Stimulated activated naive CD8-positive, alpha-beta T cell treated with anti-CD3 and anti-CD28 coated beads, Interleukin-15, amount 100 ng/mL, for 72 hours (primary cell): Measurements from ENCODE around the gene NHEJ1.
A peak's percentile ranks its signal among the peaks of the same experiment; 100 is the strongest.

Source experiments
- ATAC-seq: fragments of 150-1000 bp; cut with Tn5 transposase; 2 replicates; pipeline ENCODE4 v1.10.0; 2021; ENCODE audit warnings: mild to moderate bottlenecking, moderate library complexity
- DNase-seq, 2 donors: peaks; one replicate each; pipeline ENCODE4 v3.0.0; 2021 to 2022
- H3K27ac Mint-ChIP-seq, 2 donors: one replicate each; pipeline ENCODE4 v1.8.0; 2022; ENCODE audit warnings: mild to moderate bottlenecking in 2 of 2, mixed read lengths in 2 of 2, moderate library complexity in 2 of 2
- H3K27me3 Mint-ChIP-seq: one replicate; pipeline ENCODE4 v1.8.0; 2022; ENCODE audit warnings: mixed read lengths
- H3K4me1 Mint-ChIP-seq: one replicate; pipeline ENCODE4 v1.8.0; 2022; ENCODE audit warnings: mild to moderate bottlenecking, mixed read lengths
- H3K4me3 Mint-ChIP-seq, 2 donors: one replicate each; pipeline ENCODE4 v1.8.0; 2022; ENCODE audit warnings: mild to moderate bottlenecking in 2 of 2, mixed read lengths in 2 of 2, moderate library complexity in 1 of 2
- H3K9me3 Mint-ChIP-seq, 2 donors: one replicate each; pipeline ENCODE4 v1.8.0; 2022; ENCODE audit warnings: mixed read lengths in 2 of 2

NHEJ1 gene

GRCh38 chr2:219198974-219199373 is 38.4 kb upstream of the NHEJ1 start:
- Mint-ChIP-seq H3K4me1 (peaks cover 34% of the 10 kb centered on the region), H3K4me3 (peak overlapping the region; percentile 24 to 85), H3K9me3 (no peaks in the 10 kb centered on the region), H3K27me3 (no peaks in the 10 kb centered on the region), H3K27ac (no peak overlapping the region)
- ATAC-seq (no peak), DNase-seq (no peak)

- no peak overlapping the region for H3K27ac Mint-ChIP-seq
- ATAC-seq (no peak), DNase-seq (no peak)
- H3K27me3 Mint-ChIP-seq: no peaks in the 10 kb centered on the region
- H3K9me3 Mint-ChIP-seq: no peaks in the 10 kb centered on the region
- no peak overlapping the region for H3K4me3 Mint-ChIP-seq
- H3K4me1 Mint-ChIP-seq: peaks cover 34% of the 10 kb centered on the region
Observed at GRCh38 chr2:219197388-219197787, 36.8 kb upstream of the NHEJ1 start.

GRCh38 chr2:219186754-219187456 is 26.3 kb upstream of the NHEJ1 start:
- H3K9me3 Mint-ChIP-seq: no peaks in the 10 kb centered on the region
- ATAC-seq (peak; percentile 94), DNase-seq (peak in 1 of 2 donors; percentile 54)
- peaks cover 37% of the 10 kb centered on the region for H3K4me1 Mint-ChIP-seq
- peak overlapping the region in 1 of 2 donors; percentile 41 for H3K4me3 Mint-ChIP-seq
- H3K27ac Mint-ChIP-seq: peak overlapping the region; percentile 4 to 90
- no peaks in the 10 kb centered on the region for H3K27me3 Mint-ChIP-seq

GRCh38 chr2:219184121-219184520 is 23.5 kb upstream of the NHEJ1 start:
- Mint-ChIP-seq H3K9me3 (no peaks in the 10 kb centered on the region), H3K4me3 (no peak overlapping the region), H3K4me1 (peaks cover 65% of the 10 kb centered on the region), H3K27me3 (no peaks in the 10 kb centered on the region), H3K27ac (no peak overlapping the region)
- ATAC-seq (no peak), DNase-seq (no peak)

- ATAC-seq: no peak
- no peak for DNase-seq
- Mint-ChIP-seq H3K27ac (peak overlapping the region; percentile 62 to 92), H3K27me3 (no peaks in the 10 kb centered on the region), H3K4me3 (peak overlapping the region in 1 of 2 donors; percentile 16), H3K4me1 (peaks cover 67% of the 10 kb centered on the region), H3K9me3 (no peaks in the 10 kb centered on the region)
Observed at GRCh38 chr2:219183151-219183772, 22.6 kb upstream of the NHEJ1 start.

- peak overlapping the region; percentile 11 to 16 for H3K4me3 Mint-ChIP-seq
- peak; percentile 51 for ATAC-seq
Observed at GRCh38 chr2:219182331-219183150, 21.9 kb upstream of the NHEJ1 start.

GRCh38 chr2:219181531-219181930 is 20.9 kb upstream of the NHEJ1 start:
- Mint-ChIP-seq H3K4me3 (peak overlapping the region in 1 of 2 donors; percentile 24), H3K4me1 (peaks cover 55% of the 10 kb centered on the region), H3K27me3 (no peaks in the 10 kb centered on the region), H3K27ac (peak overlapping the region; percentile 83 to 86), H3K9me3 (no peaks in the 10 kb centered on the region)
- no peak for ATAC-seq
- DNase-seq: no peak

More at GRCh38 chr2:219182331-219183150, 21.9 kb upstream of the NHEJ1 start:
- Mint-ChIP-seq H3K27me3 (no peaks in the 10 kb centered on the region), H3K9me3 (no peaks in the 10 kb centered on the region), H3K27ac (peak overlapping the region; percentile 62 to 92), H3K4me1 (peaks cover 66% of the 10 kb centered on the region)
- peak in 1 of 2 donors; percentile 43 for DNase-seq

- Mint-ChIP-seq H3K4me1 (peaks cover 50% of the 10 kb centered on the region), H3K4me3 (no peak overlapping the region)
- DNase-seq: no peak
Observed at GRCh38 chr2:219180961-219181360, 20.3 kb upstream of the NHEJ1 start.

GRCh38 chr2:219179601-219180465 is 19.2 kb upstream of the NHEJ1 start:
- Mint-ChIP-seq H3K4me3 (peak overlapping the region; percentile 73 to 87), H3K27ac (peak overlapping the region in 1 of 2 donors; percentile 7)

More at GRCh38 chr2:219180961-219181360, 20.3 kb upstream of the NHEJ1 start:
- ATAC-seq: no peak
- Mint-ChIP-seq H3K27me3 (no peaks in the 10 kb centered on the region), H3K9me3 (no peaks in the 10 kb centered on the region), H3K27ac (no peak overlapping the region)

GRCh38 chr2:219178377-219179175 is 18.0 kb upstream of the NHEJ1 start:
- H3K27ac Mint-ChIP-seq: peak overlapping the region; percentile 79 to 85
- peaks cover 68% of the 10 kb centered on the region for H3K4me1 Mint-ChIP-seq

More at GRCh38 chr2:219179601-219180465, 19.2 kb upstream of the NHEJ1 start:
- DNase-seq (no peak), ATAC-seq (no peak)
- H3K4me1 Mint-ChIP-seq: peaks cover 57% of the 10 kb centered on the region
- H3K27me3 Mint-ChIP-seq: no peaks in the 10 kb centered on the region
- no peaks in the 10 kb centered on the region for H3K9me3 Mint-ChIP-seq

GRCh38 chr2:219177552-219178376 is 17.1 kb upstream of the NHEJ1 start, which contains the start of gene RETREG2:
Gene RETREG2 (plus strand): TSS chr2:219178275. CDS start chr2:219178353, 78 bp downstream.
- DNase-seq (peak; percentile 79 to 80), ATAC-seq (peak; percentile 54)
- peak within 1 kb of the TSS; percentile 97 for H3K4me3 Mint-ChIP-seq
- no peaks in the 10 kb centered on the region for H3K27me3 Mint-ChIP-seq
- peaks cover 60% of the 10 kb centered on the region for H3K4me1 Mint-ChIP-seq
- H3K27ac Mint-ChIP-seq: peak within 1 kb of the TSS; percentile 98
- H3K9me3 Mint-ChIP-seq: no peaks in the 10 kb centered on the region

More at GRCh38 chr2:219178377-219179175, 18.0 kb upstream of the NHEJ1 start:
- no peak for DNase-seq
- ATAC-seq: peak; percentile 2
- H3K27me3 Mint-ChIP-seq: no peaks in the 10 kb centered on the region
- H3K4me3 Mint-ChIP-seq: peak overlapping the region; percentile 73 to 87
- no peaks in the 10 kb centered on the region for H3K9me3 Mint-ChIP-seq

GRCh38 chr2:219176818-219177551 is 16.4 kb upstream of the NHEJ1 start, which contains the start of gene CNPPD1:
Gene CNPPD1 (minus strand): TSS chr2:219176925. CDS start chr2:219176828, 97 bp downstream.
- ATAC-seq (peak; percentile 89), DNase-seq (peak; percentile 90 to 93)
- H3K27me3 Mint-ChIP-seq: no peaks in the 10 kb centered on the region
- peaks cover 60% of the 10 kb centered on the region for H3K4me1 Mint-ChIP-seq
- peak within 1 kb of the TSS; percentile 97 for H3K4me3 Mint-ChIP-seq
- peak within 1 kb of the TSS; percentile 98 for H3K27ac Mint-ChIP-seq
- H3K9me3 Mint-ChIP-seq: no peaks in the 10 kb centered on the region
